Endothelial cell (in vitro differentiated cells): ENCODE results near the gene MUC3A. TPM values are rescaled to one million over a fixed set of nuclear protein-coding genes. Genes with fewer than 3 reads are reported as not detected.

Source experiments
- DNase-seq: peaks from one replicate; pipeline ENCODE4 v3.0.0; 2021; ENCODE audit warnings: low spot score
- H3K27ac Mint-ChIP-seq: one replicate; pipeline ENCODE4 v1.8.0; 2021; ENCODE audit warnings: mixed read lengths, inconsistent platforms; ENCODE audit not compliant: unreplicated experiment
- H3K27me3 Mint-ChIP-seq: one replicate; pipeline ENCODE4 v1.8.0; 2021; ENCODE audit warnings: mild to moderate bottlenecking, moderate library complexity, mixed read lengths, inconsistent platforms; ENCODE audit not compliant: unreplicated experiment
- H3K36me3 Mint-ChIP-seq: one replicate; pipeline ENCODE4 v1.8.0; 2021; ENCODE audit warnings: mild to moderate bottlenecking, low read depth, mixed read lengths, inconsistent platforms; ENCODE audit not compliant: unreplicated experiment
- H3K4me1 Mint-ChIP-seq: one replicate; pipeline ENCODE4 v1.8.0; 2021; ENCODE audit warnings: mild to moderate bottlenecking, mixed read lengths, inconsistent platforms; ENCODE audit not compliant: unreplicated experiment
- H3K4me3 Mint-ChIP-seq: one replicate; pipeline ENCODE4 v1.8.0; 2021; ENCODE audit warnings: mild to moderate bottlenecking, mixed read lengths, inconsistent platforms; ENCODE audit not compliant: unreplicated experiment
- H3K9me3 Mint-ChIP-seq: one replicate; pipeline ENCODE4 v1.8.0; 2021; ENCODE audit warnings: mixed read lengths, inconsistent platforms; ENCODE audit not compliant: unreplicated experiment
- CTCF ChIP-seq: fragments of 200-600 bp; sonication (generic); IDR thresholded peaks from one replicate; pipeline ENCODE4 v1.5.0; 2021; ENCODE audit warnings: antibody characterized with exemption; ENCODE audit not compliant: unreplicated experiment
- total RNA-seq: library from RNA; stranded (reverse); fragmentation: NEBNext Ultra II Directional; extraction: Animal tissue kit (Norgen Biotek cat#: 25700); gene quantifications from one replicate; pipeline ENCODE4 v1.2.1, GENCODE V29; 2021; ENCODE audit not compliant: unreplicated experiment

Gene MUC3A
- total RNA-seq, 1 donor from 2014 or later, result 3.4 TPM

- no peak overlapping the region for H3K27ac Mint-ChIP-seq
- no peak for TF ChIP-seq CTCF
- H3K27me3 Mint-ChIP-seq, result peaks cover 3% of the 10 kb centered on the region
- no peak overlapping the region for H3K4me3 Mint-ChIP-seq
- no peaks in the 10 kb centered on the region for H3K36me3 Mint-ChIP-seq
- H3K4me1 Mint-ChIP-seq, result peaks cover 2% of the 10 kb centered on the region
- H3K9me3 Mint-ChIP-seq, result no peaks in the 10 kb centered on the region
- no peak for DNase-seq
These were observed 1.5 kb upstream of the MUC3A start for GRCh38 chr7:100947792-100948191.

- no peak for DNase-seq
- Mint-ChIP-seq H3K27me3 (peaks cover 3% of the 10 kb centered on the region), H3K27ac (no peak overlapping the region), H3K36me3 (no peaks in the 10 kb centered on the region), H3K4me1 (peaks cover 2% of the 10 kb centered on the region), H3K9me3 (no peaks in the 10 kb centered on the region), H3K4me3 (no peak overlapping the region)
- TF ChIP-seq CTCF, result no peak
These were observed 654 bp downstream of the MUC3A start for GRCh38 chr7:100949933-100950443.

GRCh38 chr7:100951172-100951571, 1.8 kb downstream of the MUC3A start:
- Mint-ChIP-seq H3K36me3 (no peaks in the 10 kb centered on the region), H3K9me3 (no peaks in the 10 kb centered on the region), H3K27ac (no peak overlapping the region), H3K4me3 (no peak overlapping the region), H3K4me1 (peaks cover 2% of the 10 kb centered on the region), H3K27me3 (peaks cover 3% of the 10 kb centered on the region)
- no peak for DNase-seq
- TF ChIP-seq CTCF, result no peak

- Mint-ChIP-seq H3K27ac (no peak overlapping the region), H3K27me3 (peaks cover 3% of the 10 kb centered on the region), H3K36me3 (no peaks in the 10 kb centered on the region), H3K4me1 (peaks cover 2% of the 10 kb centered on the region), H3K9me3 (no peaks in the 10 kb centered on the region), H3K4me3 (no peak overlapping the region)
- no peak for TF ChIP-seq CTCF
- DNase-seq, result no peak
These were observed 2.7 kb downstream of the MUC3A start for GRCh38 chr7:100951888-100952560.

- no peak overlapping the region for H3K4me3 Mint-ChIP-seq
- DNase-seq, result no peak
These were observed 3.3 kb downstream of the MUC3A start for GRCh38 chr7:100952641-100953040.

More at GRCh38 chr7:100952641-100953040, 3.3 kb downstream of the MUC3A start:
- Mint-ChIP-seq H3K9me3 (no peaks in the 10 kb centered on the region), H3K27me3 (peaks cover 3% of the 10 kb centered on the region), H3K4me1 (peaks cover 2% of the 10 kb centered on the region), H3K36me3 (no peaks in the 10 kb centered on the region), H3K27ac (no peak overlapping the region)
- no peak for TF ChIP-seq CTCF
